HG02759 (cell line): ENCODE results near the gene SERP1.

Experiments used
- ATAC-seq: cut with Tn5 transposase; IDR thresholded peaks from one replicate; pipeline ENCODE4 v1.9.1; 2021; ENCODE audit warnings: mild to moderate bottlenecking, moderate library complexity; ENCODE audit not compliant: unreplicated experiment

SERP1 gene

GRCh38 chr3:150494411-150494977 is 51.8 kb downstream of the SERP1 start:
- ATAC-seq, result no peak
